ENCODE results near the gene KLKB1.
"Not testable (repeated sequence)": the region's sequence is repeated elsewhere in the genome, so short reads cannot be mapped to it uniquely, and the experiment has no call there.

The KLKB1 gene

GRCh38 chr4:186236126-186236525 is 8.8 kb downstream of the KLKB1 start:
- no peak overlapping the region for H3K27ac ChIP-seq
- POLR2A ChIA-PET (ENCODE audit: low non-redundant PET) = no interaction called here
- no peak for TF ChIP-seq CTCF (conservative IDR thresholded peaks at IDR 0.05; ENCODE audit: low read depth)
- CTCF ChIA-PET = no interaction called here
- DNase-seq (ENCODE audit: low spot score) = no peak

GRCh38 chr4:186240452-186240847 is 13.1 kb downstream of the KLKB1 start:
- no peak for DNase-seq (ENCODE audit: low spot score)
- ChIA-PET CTCF (no interaction called here), POLR2A (ENCODE audit: low non-redundant PET) (no interaction called here)
- TF ChIP-seq CTCF (conservative IDR thresholded peaks at IDR 0.05; ENCODE audit: low read depth) = no peak
- H3K27ac ChIP-seq = no peak overlapping the region

GRCh38 chr4:186240848-186241491 is 13.7 kb downstream of the KLKB1 start:
- POLR2A ChIA-PET (ENCODE audit: low non-redundant PET) = no interaction called here
- no peak for TF ChIP-seq CTCF (conservative IDR thresholded peaks at IDR 0.05; ENCODE audit: low read depth)
- CTCF ChIA-PET = no interaction called here
- no peak for DNase-seq (ENCODE audit: low spot score)
- no peak overlapping the region for H3K27ac ChIP-seq

GRCh38 chr4:186241616-186242015 is 14.3 kb downstream of the KLKB1 start:
- DNase-seq (ENCODE audit: low spot score) = no peak
- POLR2A ChIA-PET (ENCODE audit: low non-redundant PET) = no interaction called here
- CTCF ChIA-PET = no interaction called here
- TF ChIP-seq CTCF (conservative IDR thresholded peaks at IDR 0.05; ENCODE audit: low read depth) = no peak
- H3K27ac ChIP-seq = no peak overlapping the region

- POLR2A ChIA-PET (ENCODE audit: low non-redundant PET); CTCF ChIA-PET: not testable (repeated sequence)
These were observed 14.7 kb downstream of the KLKB1 start for GRCh38 chr4:186242031-186242430.

GRCh38 chr4:186243331-186243730 is 16.0 kb downstream of the KLKB1 start:
- ChIA-PET POLR2A (ENCODE audit: low non-redundant PET) (no interaction called here), CTCF (no interaction called here)
- H3K27ac ChIP-seq = no peak overlapping the region
- DNase-seq (ENCODE audit: low spot score) = no peak
- no peak for TF ChIP-seq CTCF (conservative IDR thresholded peaks at IDR 0.05; ENCODE audit: low read depth)

More at GRCh38 chr4:186242031-186242430, 14.7 kb downstream of the KLKB1 start:
- not testable (repeated sequence) for H3K27ac ChIP-seq; DNase-seq (ENCODE audit: low spot score)

- CTCF ChIA-PET = no interaction called here
- DNase-seq (ENCODE audit: low spot score) = no peak
- no peak overlapping the region for H3K27ac ChIP-seq
- POLR2A ChIA-PET (ENCODE audit: low non-redundant PET) = no interaction called here
- no peak for TF ChIP-seq CTCF (conservative IDR thresholded peaks at IDR 0.05; ENCODE audit: low read depth)
These were observed 17.5 kb downstream of the KLKB1 start for GRCh38 chr4:186244835-186245234.

- POLR2A ChIA-PET (ENCODE audit: low non-redundant PET); H3K27ac ChIP-seq; DNase-seq (ENCODE audit: low spot score); CTCF ChIA-PET: not testable (repeated sequence)
These were observed 19.9 kb downstream of the KLKB1 start for GRCh38 chr4:186247062-186247752.

All from RWPE1 (cell line).